Neural cell (in vitro differentiated cells): ENCODE measurements around the gene SPECC1. TPM values are rescaled to one million over a fixed set of nuclear protein-coding genes. Genes with fewer than 3 reads are reported as not detected.
A peak's percentile ranks its signal among the peaks of the same experiment; 100 is the strongest.

ENCODE experiments used
- H2AFZ ChIP-seq: fragments of 200-600, 300-800 bp; sonication (generic), shearing (Covaris generic); 2 replicates; pipeline ENCODE4 v1.6.0; 2014; ENCODE audit warnings: low read depth, mild to moderate bottlenecking, antibody characterized with exemption, low read length, moderate library complexity
- H3F3A ChIP-seq: fragments of 200-600 bp; shearing (Covaris generic); 2 replicates; pipeline ENCODE4 v1.6.1; 2016; ENCODE audit warnings: mild to moderate bottlenecking, moderate library complexity, mixed read lengths, antibody characterized with exemption, low read length; ENCODE audit not compliant: insufficient read depth, poor library complexity, severe bottlenecking
- H3K27ac ChIP-seq: fragments of 200-600, 300-800 bp; sonication (generic), shearing (Covaris generic); 2 replicates; pipeline ENCODE4 v1.5.1; 2014; ENCODE audit warnings: mild to moderate bottlenecking, low read length, moderate library complexity
- H3K27me3 ChIP-seq: fragments of 300-800, 200-600 bp; sonication (generic), shearing (Covaris generic); 2 replicates; pipeline ENCODE4 v1.6.0; 2014; ENCODE audit warnings: mild to moderate bottlenecking, low read depth, low read length, moderate library complexity; ENCODE audit not compliant: insufficient read depth
- H3K36me3 ChIP-seq: fragments of 300-800, 200-600 bp; sonication (generic), shearing (Covaris generic); 2 replicates; pipeline ENCODE4 v1.5.1; 2014; ENCODE audit warnings: mild to moderate bottlenecking, antibody characterized with exemption, low read length, moderate library complexity; ENCODE audit not compliant: insufficient read depth
- H3K4me2 ChIP-seq: fragments of 300-800, 200-600 bp; sonication (generic), shearing (Covaris generic); 2 replicates; pipeline ENCODE4 v1.6.0; 2014; ENCODE audit warnings: mild to moderate bottlenecking, low read length
- H3K4me3 ChIP-seq: fragments of 300-800, 200-600 bp; sonication (generic), shearing (Covaris generic); 2 replicates; pipeline ENCODE4 v1.5.1; 2014; ENCODE audit warnings: mild to moderate bottlenecking, low read length, moderate library complexity
- H3K79me2 ChIP-seq: fragments of 200-600 bp; shearing (Covaris generic); replicated peaks from 2 replicates; pipeline ENCODE4 v1.6.0; 2014; ENCODE audit warnings: mild to moderate bottlenecking, low read length, moderate library complexity; ENCODE audit not compliant: insufficient read depth
- H3K9ac ChIP-seq: fragments of 300-800, 200-600 bp; sonication (generic), shearing (Covaris generic); 2 replicates; pipeline ENCODE4 v1.6.1; 2016; ENCODE audit warnings: mild to moderate bottlenecking, low read length, mixed read lengths
- H3K9me2 ChIP-seq: fragments of 200-600 bp; shearing (Covaris generic); 2 replicates; pipeline ENCODE4 v1.6.1; 2016; ENCODE audit warnings: mild to moderate bottlenecking, low read length, mixed read lengths; ENCODE audit not compliant: insufficient read depth
- H3K9me3 ChIP-seq: fragments of 200-600, 300-800 bp; sonication (generic), shearing (Covaris generic); 2 replicates; pipeline ENCODE4 v1.6.1; 2016; ENCODE audit warnings: mild to moderate bottlenecking, mixed run types, low read length, moderate library complexity, mixed read lengths
- H4K20me1 ChIP-seq: fragments of 200-600 bp; shearing (Covaris generic); 2 replicates; pipeline ENCODE4 v1.6.1; 2016; ENCODE audit warnings: mild to moderate bottlenecking, mixed run types; ENCODE audit not compliant: insufficient read depth
- EP300 ChIP-seq: fragments of 450-650 bp; conservative IDR thresholded peaks from 2 replicates; pipeline ENCODE4 v1.6.1; 2014; ENCODE audit warnings: antibody characterized with exemption, mild to moderate bottlenecking, moderate library complexity; ENCODE audit not compliant: poor library complexity, severe bottlenecking
- EZH2 ChIP-seq: fragments of 200-600, 300-800 bp; shearing (Covaris generic), sonication (generic); IDR thresholded peaks from 2 replicates; pipeline ENCODE4 v1.6.1; 2014; ENCODE audit warnings: antibody characterized with exemption, low read length, borderline replicate concordance, mild to moderate bottlenecking; ENCODE audit not compliant: insufficient read depth, poor library complexity, severe bottlenecking
- MXI1 ChIP-seq: fragments of 450-650 bp; conservative IDR thresholded peaks from 2 replicates; pipeline ENCODE4 v1.6.1; 2014; ENCODE audit warnings: antibody characterized with exemption, mild to moderate bottlenecking; ENCODE audit not compliant: poor library complexity, severe bottlenecking
- POLR2AphosphoS5 ChIP-seq: IDR thresholded peaks from 2 replicates; pipeline ENCODE4 v1.6.1; 2012
- RAD21 ChIP-seq: fragments of 450-650 bp; conservative IDR thresholded peaks from 2 replicates; pipeline ENCODE4 v1.6.1; 2014; ENCODE audit warnings: antibody characterized with exemption, mild to moderate bottlenecking, moderate library complexity
- SMC3 ChIP-seq: fragments of 450-650 bp; conservative IDR thresholded peaks from 2 replicates; pipeline ENCODE4 v1.6.1; 2014; ENCODE audit warnings: antibody characterized with exemption, mild to moderate bottlenecking, moderate library complexity; ENCODE audit not compliant: poor library complexity
- TAF1 ChIP-seq: IDR thresholded peaks from 2 replicates; pipeline ENCODE4 v1.6.1; 2012; ENCODE audit warnings: low read depth
- polyA plus RNA-seq: library from polyadenylated mRNA; depleted of rRNA; stranded (reverse); fragments of >200 nt; gene quantifications from 2 replicates; pipeline ENCODE4 v1.2.3, GENCODE V29; 2014
- TF ChIP-seq, protein P1 (sequence below): fragments of 450-650 bp; IDR thresholded peaks from 2 replicates; pipeline ENCODE4 v1.5.1; 2014; ENCODE audit warnings: antibody characterized with exemption, mild to moderate bottlenecking, moderate library complexity; ENCODE audit not compliant: poor library complexity, severe bottlenecking
- TF ChIP-seq, protein P2 (sequence below): IDR thresholded peaks from 2 replicates; pipeline ENCODE4 v1.6.1; 2012; ENCODE audit warnings: borderline replicate concordance

Gene SPECC1
- polyA plus RNA-seq, 1 donor from 2014 or later: 8.6 TPM

GRCh38 chr17:20094777-20095176, 85.6 kb downstream of the SPECC1 start:
- no peaks in the 10 kb centered on the region for H3K27me3 ChIP-seq
- no peaks in the 10 kb centered on the region for H3F3A ChIP-seq
- no peak overlapping the region for H2AFZ ChIP-seq
- H3K4me2 ChIP-seq: no peak overlapping the region
- no peak overlapping the region for H3K27ac ChIP-seq
- H3K9me2 ChIP-seq: no peaks in the 10 kb centered on the region
- TF ChIP-seq RAD21 (no peak), SMC3 (no peak), POLR2AphosphoS5 (no peak), TAF1 (no peak), MXI1 (no peak), EP300 (no peak), EZH2 (no peak)
- TF ChIP-seq, protein P1, sequence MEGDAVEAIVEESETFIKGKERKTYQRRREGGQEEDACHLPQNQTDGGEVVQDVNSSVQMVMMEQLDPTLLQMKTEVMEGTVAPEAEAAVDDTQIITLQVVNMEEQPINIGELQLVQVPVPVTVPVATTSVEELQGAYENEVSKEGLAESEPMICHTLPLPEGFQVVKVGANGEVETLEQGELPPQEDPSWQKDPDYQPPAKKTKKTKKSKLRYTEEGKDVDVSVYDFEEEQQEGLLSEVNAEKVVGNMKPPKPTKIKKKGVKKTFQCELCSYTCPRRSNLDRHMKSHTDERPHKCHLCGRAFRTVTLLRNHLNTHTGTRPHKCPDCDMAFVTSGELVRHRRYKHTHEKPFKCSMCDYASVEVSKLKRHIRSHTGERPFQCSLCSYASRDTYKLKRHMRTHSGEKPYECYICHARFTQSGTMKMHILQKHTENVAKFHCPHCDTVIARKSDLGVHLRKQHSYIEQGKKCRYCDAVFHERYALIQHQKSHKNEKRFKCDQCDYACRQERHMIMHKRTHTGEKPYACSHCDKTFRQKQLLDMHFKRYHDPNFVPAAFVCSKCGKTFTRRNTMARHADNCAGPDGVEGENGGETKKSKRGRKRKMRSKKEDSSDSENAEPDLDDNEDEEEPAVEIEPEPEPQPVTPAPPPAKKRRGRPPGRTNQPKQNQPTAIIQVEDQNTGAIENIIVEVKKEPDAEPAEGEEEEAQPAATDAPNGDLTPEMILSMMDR: no peak
- TF ChIP-seq, protein P2, sequence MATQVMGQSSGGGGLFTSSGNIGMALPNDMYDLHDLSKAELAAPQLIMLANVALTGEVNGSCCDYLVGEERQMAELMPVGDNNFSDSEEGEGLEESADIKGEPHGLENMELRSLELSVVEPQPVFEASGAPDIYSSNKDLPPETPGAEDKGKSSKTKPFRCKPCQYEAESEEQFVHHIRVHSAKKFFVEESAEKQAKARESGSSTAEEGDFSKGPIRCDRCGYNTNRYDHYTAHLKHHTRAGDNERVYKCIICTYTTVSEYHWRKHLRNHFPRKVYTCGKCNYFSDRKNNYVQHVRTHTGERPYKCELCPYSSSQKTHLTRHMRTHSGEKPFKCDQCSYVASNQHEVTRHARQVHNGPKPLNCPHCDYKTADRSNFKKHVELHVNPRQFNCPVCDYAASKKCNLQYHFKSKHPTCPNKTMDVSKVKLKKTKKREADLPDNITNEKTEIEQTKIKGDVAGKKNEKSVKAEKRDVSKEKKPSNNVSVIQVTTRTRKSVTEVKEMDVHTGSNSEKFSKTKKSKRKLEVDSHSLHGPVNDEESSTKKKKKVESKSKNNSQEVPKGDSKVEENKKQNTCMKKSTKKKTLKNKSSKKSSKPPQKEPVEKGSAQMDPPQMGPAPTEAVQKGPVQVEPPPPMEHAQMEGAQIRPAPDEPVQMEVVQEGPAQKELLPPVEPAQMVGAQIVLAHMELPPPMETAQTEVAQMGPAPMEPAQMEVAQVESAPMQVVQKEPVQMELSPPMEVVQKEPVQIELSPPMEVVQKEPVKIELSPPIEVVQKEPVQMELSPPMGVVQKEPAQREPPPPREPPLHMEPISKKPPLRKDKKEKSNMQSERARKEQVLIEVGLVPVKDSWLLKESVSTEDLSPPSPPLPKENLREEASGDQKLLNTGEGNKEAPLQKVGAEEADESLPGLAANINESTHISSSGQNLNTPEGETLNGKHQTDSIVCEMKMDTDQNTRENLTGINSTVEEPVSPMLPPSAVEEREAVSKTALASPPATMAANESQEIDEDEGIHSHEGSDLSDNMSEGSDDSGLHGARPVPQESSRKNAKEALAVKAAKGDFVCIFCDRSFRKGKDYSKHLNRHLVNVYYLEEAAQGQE: no peak
- no peaks in the 10 kb centered on the region for H3K9me3 ChIP-seq
- H3K79me2 ChIP-seq: no peaks in the 10 kb centered on the region
- H3K9ac ChIP-seq: no peak overlapping the region
- H4K20me1 ChIP-seq: no peaks in the 10 kb centered on the region
- no peaks in the 10 kb centered on the region for H3K36me3 ChIP-seq
- H3K4me3 ChIP-seq: no peak overlapping the region

- no peaks in the 10 kb centered on the region for H3K79me2 ChIP-seq
- no peak overlapping the region for H2AFZ ChIP-seq
- no peak overlapping the region for H3K9ac ChIP-seq
- no peaks in the 10 kb centered on the region for H3K36me3 ChIP-seq
- H3K9me3 ChIP-seq: no peaks in the 10 kb centered on the region
- no peaks in the 10 kb centered on the region for H3K27me3 ChIP-seq
- H3K27ac ChIP-seq: peak overlapping the region; percentile 0
- H3K4me2 ChIP-seq: no peak overlapping the region
- no peaks in the 10 kb centered on the region for H4K20me1 ChIP-seq
- H3K9me2 ChIP-seq: no peaks in the 10 kb centered on the region
- TF ChIP-seq TAF1 (no peak), SMC3 (peak; percentile 57)
- TF ChIP-seq, protein P1: peak; percentile 61
- no peak overlapping the region for H3K4me3 ChIP-seq
- H3F3A ChIP-seq: no peaks in the 10 kb centered on the region
Measured at GRCh38 chr17:20095336-20096080, 86.3 kb downstream of the SPECC1 start.
